ENCODE data around the gene SLC22A1. TPM values are rescaled to one million over a fixed set of nuclear protein-coding genes. Genes with fewer than 3 reads are reported as not detected.
A peak's percentile ranks its signal among the peaks of the same experiment; 100 is the strongest.

SLC22A1 gene
- total RNA-seq, 1 experiment from 2014 or later, result 1.2 TPM

DNA sequence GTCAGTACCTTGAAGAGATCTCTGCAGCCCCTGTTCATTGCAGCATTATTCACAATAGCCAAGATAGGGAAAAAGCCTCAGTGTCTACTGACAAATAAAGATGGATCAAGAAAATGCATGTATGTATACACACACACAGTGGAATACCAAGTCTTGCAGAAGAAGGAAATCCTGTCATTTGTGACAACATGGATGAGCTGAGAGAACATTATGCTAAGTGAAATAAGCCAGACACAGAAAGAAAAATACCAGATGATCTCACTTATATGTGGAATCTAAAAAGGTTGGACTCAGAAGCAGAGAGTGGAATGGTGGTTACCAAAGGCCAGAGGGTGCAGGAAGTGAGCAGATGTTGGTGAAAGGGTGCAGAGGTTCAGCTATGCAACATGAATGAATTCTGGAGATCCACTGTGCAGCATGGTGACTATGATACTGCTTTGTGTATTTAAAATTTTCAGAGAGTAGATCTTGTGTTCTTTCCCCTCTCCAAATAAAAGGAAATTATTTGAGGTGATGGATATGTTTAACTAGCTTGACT is 11.0 kb upstream of the SLC22A1 start:
- no peak for ATAC-seq
- peaks cover 16% of the 10 kb centered on the region for H3K4me1 Mint-ChIP-seq
- CTCF ChIA-PET, result no interaction called here

DNA sequence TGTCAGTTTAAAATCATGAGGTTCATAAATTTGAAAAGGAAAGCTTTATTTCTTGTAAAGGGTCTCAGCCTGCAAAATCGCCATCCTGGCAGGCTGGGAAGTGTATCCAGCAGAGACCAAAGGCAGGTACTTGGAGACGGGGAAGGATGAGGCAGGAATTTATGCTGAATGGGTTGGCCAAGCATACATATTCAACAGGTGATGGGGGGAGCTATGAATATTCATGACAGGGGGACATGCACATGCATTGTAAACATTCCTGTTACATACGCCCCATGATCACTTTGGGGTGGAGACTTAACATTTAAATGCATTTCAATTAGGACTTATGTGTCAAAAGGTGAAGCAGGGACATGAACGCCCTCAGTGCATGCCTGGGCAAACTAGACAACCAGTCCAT is 9.8 kb upstream of the SLC22A1 start:
- H3K27me3 Mint-ChIP-seq (ENCODE audit: low read depth), result no peaks in the 10 kb centered on the region
- H3K27ac Mint-ChIP-seq, result peak overlapping the region; percentile 82; the same call in 1 of the 2 replicates
- peak; percentile 89 for ATAC-seq
- peaks cover 5% of the 10 kb centered on the region for H3K9me3 Mint-ChIP-seq
- H3K4me1 Mint-ChIP-seq, result peaks cover 16% of the 10 kb centered on the region
- DNase-seq (ENCODE audit: low spot score), result peak; percentile 27
- no peak overlapping the region for H3K4me3 Mint-ChIP-seq
- peaks cover 4% of the 10 kb centered on the region for H3K36me3 Mint-ChIP-seq
- TF ChIP-seq PRRX2 (CRISPR knock-in tag; IDR thresholded peaks at IDR 0.05), result 0 out of 2 replicates have a peak, but pooled peaks have one; percentile 51
- TF ChIP-seq, protein P1, sequence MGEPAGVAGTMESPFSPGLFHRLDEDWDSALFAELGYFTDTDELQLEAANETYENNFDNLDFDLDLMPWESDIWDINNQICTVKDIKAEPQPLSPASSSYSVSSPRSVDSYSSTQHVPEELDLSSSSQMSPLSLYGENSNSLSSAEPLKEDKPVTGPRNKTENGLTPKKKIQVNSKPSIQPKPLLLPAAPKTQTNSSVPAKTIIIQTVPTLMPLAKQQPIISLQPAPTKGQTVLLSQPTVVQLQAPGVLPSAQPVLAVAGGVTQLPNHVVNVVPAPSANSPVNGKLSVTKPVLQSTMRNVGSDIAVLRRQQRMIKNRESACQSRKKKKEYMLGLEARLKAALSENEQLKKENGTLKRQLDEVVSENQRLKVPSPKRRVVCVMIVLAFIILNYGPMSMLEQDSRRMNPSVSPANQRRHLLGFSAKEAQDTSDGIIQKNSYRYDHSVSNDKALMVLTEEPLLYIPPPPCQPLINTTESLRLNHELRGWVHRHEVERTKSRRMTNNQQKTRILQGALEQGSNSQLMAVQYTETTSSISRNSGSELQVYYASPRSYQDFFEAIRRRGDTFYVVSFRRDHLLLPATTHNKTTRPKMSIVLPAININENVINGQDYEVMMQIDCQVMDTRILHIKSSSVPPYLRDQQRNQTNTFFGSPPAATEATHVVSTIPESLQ (CRISPR knock-in tag; IDR thresholded peaks at IDR 0.05), result no peak
- TF ChIP-seq, protein P2, sequence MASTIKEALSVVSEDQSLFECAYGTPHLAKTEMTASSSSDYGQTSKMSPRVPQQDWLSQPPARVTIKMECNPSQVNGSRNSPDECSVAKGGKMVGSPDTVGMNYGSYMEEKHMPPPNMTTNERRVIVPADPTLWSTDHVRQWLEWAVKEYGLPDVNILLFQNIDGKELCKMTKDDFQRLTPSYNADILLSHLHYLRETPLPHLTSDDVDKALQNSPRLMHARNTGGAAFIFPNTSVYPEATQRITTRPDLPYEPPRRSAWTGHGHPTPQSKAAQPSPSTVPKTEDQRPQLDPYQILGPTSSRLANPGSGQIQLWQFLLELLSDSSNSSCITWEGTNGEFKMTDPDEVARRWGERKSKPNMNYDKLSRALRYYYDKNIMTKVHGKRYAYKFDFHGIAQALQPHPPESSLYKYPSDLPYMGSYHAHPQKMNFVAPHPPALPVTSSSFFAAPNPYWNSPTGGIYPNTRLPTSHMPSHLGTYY (CRISPR knock-in tag; IDR thresholded peaks at IDR 0.05), result 0 out of 2 replicates have a peak, but pooled peaks have one; percentile 26
- CTCF ChIA-PET, result interaction anchor here (0.7 to 1.6 kb wide), 4 partner anchors 26 to 408 kb away, joined by 3 to 5 read pairs (median 4); no protein-coding TSS in a partner anchor
- POLR2A ChIA-PET, result interaction anchor here (0.5 to 1.0 kb wide), 3 partner anchors 11 to 324 kb away, joined by 3 read pairs; partner anchors contain the start of gene MRPL18

More for the DNA sequence above, 11.0 kb upstream of the SLC22A1 start:
- no peak for DNase-seq (ENCODE audit: low spot score)
- TF ChIP-seq NFATC4 (CRISPR knock-in tag; IDR thresholded peaks at IDR 0.05), result no peak
- no peak for TF ChIP-seq MYBL2 (CRISPR knock-in tag; IDR thresholded peaks at IDR 0.05)
- no peak for TF ChIP-seq NR2C2 (CRISPR knock-in tag; IDR thresholded peaks at IDR 0.05)
- TF ChIP-seq ZNF232 (CRISPR knock-in tag; IDR thresholded peaks at IDR 0.05), result no peak
- TF ChIP-seq NFE2L1 (CRISPR knock-in tag; IDR thresholded peaks at IDR 0.05), result no peak
- TF ChIP-seq CREM (CRISPR knock-in tag; IDR thresholded peaks at IDR 0.05), result no peak
- TF ChIP-seq KAT7 (CRISPR knock-in tag; IDR thresholded peaks at IDR 0.05; ENCODE audit: borderline replicate concordance), result no peak
- TF ChIP-seq, protein P3, sequence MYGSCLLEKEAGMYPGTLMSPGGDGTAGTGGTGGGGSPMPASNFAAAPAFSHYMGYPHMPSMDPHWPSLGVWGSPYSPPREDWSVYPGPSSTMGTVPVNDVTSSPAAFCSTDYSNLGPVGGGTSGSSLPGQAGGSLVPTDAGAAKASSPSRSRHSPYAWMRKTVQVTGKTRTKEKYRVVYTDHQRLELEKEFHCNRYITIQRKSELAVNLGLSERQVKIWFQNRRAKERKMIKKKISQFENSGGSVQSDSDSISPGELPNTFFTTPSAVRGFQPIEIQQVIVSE (CRISPR knock-in tag; IDR thresholded peaks at IDR 0.05; ENCODE audit: borderline replicate concordance), result no peak
- Mint-ChIP-seq H3K9me3 (peaks cover 5% of the 10 kb centered on the region), H3K36me3 (peaks cover 7% of the 10 kb centered on the region), H3K27me3 (ENCODE audit: low read depth) (no peaks in the 10 kb centered on the region), H3K4me3 (no peak overlapping the region), H3K27ac (peak overlapping the region; percentile 3)
- POLR2A ChIA-PET, result no interaction called here

DNA sequence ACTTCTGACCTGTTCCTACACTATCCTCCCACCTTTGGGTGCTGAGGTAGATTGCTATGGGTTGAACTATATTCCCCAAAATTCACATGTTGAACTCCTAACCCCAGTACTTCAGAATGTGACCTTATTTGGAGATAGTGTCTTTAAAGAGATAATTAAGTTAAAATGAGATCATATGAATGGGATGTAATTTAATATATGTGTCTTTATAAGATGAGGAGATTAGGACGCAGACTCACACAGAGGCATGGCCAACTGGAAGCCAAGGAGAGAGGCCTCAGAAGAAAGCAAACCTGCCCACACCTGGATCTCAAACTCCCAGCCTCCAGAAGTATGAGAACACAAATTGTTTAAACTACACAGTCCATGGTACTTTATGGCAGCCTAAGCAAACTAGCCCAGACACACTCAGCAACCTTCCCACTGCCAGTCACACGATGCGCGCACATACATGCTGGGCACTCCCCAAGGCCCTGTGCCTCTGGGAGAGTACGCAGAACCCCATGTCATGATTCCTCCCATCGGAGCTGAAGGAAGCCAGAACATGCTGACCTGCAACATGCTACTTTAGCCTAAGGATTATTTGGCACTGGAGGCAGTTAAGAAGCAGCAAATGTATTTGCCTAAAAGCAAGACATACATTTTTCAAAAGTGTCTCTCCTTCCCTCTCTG is 8.9 kb upstream of the SLC22A1 start:
- POLR2A ChIA-PET, result interaction anchor here (1.0 kb wide), 1 partner anchor 12 kb away, joined by 3 read pairs; no protein-coding TSS in a partner anchor
- TF ChIP-seq TCF7 (CRISPR knock-in tag; IDR thresholded peaks at IDR 0.05; ENCODE audit: low read depth) (no peak), TEAD1 (CRISPR knock-in tag; IDR thresholded peaks at IDR 0.05) (no peak), FOXK1 (CRISPR knock-in tag; IDR thresholded peaks at IDR 0.05) (no peak), FOXJ3 (CRISPR knock-in tag; IDR thresholded peaks at IDR 0.05; ENCODE audit: borderline replicate concordance) (no peak)
- TF ChIP-seq, protein P4, sequence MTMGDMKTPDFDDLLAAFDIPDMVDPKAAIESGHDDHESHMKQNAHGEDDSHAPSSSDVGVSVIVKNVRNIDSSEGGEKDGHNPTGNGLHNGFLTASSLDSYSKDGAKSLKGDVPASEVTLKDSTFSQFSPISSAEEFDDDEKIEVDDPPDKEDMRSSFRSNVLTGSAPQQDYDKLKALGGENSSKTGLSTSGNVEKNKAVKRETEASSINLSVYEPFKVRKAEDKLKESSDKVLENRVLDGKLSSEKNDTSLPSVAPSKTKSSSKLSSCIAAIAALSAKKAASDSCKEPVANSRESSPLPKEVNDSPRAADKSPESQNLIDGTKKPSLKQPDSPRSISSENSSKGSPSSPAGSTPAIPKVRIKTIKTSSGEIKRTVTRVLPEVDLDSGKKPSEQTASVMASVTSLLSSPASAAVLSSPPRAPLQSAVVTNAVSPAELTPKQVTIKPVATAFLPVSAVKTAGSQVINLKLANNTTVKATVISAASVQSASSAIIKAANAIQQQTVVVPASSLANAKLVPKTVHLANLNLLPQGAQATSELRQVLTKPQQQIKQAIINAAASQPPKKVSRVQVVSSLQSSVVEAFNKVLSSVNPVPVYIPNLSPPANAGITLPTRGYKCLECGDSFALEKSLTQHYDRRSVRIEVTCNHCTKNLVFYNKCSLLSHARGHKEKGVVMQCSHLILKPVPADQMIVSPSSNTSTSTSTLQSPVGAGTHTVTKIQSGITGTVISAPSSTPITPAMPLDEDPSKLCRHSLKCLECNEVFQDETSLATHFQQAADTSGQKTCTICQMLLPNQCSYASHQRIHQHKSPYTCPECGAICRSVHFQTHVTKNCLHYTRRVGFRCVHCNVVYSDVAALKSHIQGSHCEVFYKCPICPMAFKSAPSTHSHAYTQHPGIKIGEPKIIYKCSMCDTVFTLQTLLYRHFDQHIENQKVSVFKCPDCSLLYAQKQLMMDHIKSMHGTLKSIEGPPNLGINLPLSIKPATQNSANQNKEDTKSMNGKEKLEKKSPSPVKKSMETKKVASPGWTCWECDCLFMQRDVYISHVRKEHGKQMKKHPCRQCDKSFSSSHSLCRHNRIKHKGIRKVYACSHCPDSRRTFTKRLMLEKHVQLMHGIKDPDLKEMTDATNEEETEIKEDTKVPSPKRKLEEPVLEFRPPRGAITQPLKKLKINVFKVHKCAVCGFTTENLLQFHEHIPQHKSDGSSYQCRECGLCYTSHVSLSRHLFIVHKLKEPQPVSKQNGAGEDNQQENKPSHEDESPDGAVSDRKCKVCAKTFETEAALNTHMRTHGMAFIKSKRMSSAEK (CRISPR knock-in tag; IDR thresholded peaks at IDR 0.05; ENCODE audit: borderline replicate concordance), result no peak
- TF ChIP-seq, protein P5, sequence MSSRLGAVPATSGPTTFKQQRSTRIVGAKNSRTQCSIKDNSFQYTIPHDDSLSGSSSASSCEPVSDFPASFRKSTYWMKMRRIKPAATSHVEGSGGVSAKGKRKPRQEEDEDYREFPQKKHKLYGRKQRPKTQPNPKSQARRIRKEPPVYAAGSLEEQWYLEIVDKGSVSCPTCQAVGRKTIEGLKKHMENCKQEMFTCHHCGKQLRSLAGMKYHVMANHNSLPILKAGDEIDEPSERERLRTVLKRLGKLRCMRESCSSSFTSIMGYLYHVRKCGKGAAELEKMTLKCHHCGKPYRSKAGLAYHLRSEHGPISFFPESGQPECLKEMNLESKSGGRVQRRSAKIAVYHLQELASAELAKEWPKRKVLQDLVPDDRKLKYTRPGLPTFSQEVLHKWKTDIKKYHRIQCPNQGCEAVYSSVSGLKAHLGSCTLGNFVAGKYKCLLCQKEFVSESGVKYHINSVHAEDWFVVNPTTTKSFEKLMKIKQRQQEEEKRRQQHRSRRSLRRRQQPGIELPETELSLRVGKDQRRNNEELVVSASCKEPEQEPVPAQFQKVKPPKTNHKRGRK (CRISPR knock-in tag; IDR thresholded peaks at IDR 0.05; ENCODE audit: borderline replicate concordance), result no peak
- TF ChIP-seq, protein P6, sequence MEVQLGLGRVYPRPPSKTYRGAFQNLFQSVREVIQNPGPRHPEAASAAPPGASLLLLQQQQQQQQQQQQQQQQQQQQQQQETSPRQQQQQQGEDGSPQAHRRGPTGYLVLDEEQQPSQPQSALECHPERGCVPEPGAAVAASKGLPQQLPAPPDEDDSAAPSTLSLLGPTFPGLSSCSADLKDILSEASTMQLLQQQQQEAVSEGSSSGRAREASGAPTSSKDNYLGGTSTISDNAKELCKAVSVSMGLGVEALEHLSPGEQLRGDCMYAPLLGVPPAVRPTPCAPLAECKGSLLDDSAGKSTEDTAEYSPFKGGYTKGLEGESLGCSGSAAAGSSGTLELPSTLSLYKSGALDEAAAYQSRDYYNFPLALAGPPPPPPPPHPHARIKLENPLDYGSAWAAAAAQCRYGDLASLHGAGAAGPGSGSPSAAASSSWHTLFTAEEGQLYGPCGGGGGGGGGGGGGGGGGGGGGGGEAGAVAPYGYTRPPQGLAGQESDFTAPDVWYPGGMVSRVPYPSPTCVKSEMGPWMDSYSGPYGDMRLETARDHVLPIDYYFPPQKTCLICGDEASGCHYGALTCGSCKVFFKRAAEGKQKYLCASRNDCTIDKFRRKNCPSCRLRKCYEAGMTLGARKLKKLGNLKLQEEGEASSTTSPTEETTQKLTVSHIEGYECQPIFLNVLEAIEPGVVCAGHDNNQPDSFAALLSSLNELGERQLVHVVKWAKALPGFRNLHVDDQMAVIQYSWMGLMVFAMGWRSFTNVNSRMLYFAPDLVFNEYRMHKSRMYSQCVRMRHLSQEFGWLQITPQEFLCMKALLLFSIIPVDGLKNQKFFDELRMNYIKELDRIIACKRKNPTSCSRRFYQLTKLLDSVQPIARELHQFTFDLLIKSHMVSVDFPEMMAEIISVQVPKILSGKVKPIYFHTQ (CRISPR knock-in tag; IDR thresholded peaks at IDR 0.05), result no peak

More for the DNA sequence above, 8.9 kb upstream of the SLC22A1 start:
- no peaks in the 10 kb centered on the region for H3K27me3 Mint-ChIP-seq (ENCODE audit: low read depth)
- CTCF ChIA-PET, result interaction anchor here (0.8 to 1.6 kb wide), 4 partner anchors 25 to 407 kb away, joined by 3 to 5 read pairs (median 4); no protein-coding TSS in a partner anchor
- ATAC-seq (no peak), DNase-seq (ENCODE audit: low spot score) (no peak)
- peaks cover 16% of the 10 kb centered on the region for H3K4me1 Mint-ChIP-seq
- H3K36me3 Mint-ChIP-seq, result peaks cover 5% of the 10 kb centered on the region
- peaks cover 12% of the 10 kb centered on the region for H3K9me3 Mint-ChIP-seq
- peak overlapping the region; percentile 55 for H3K27ac Mint-ChIP-seq
- no peak overlapping the region for H3K4me3 Mint-ChIP-seq
